Liver (tissue), 9 donors: ENCODE results near the gene NFIB. TPM values are rescaled to one million over a fixed set of nuclear protein-coding genes. Genes with fewer than 3 reads are reported as not detected.
A peak's percentile ranks its signal among the peaks of the same experiment; 100 is the strongest.

Experiments
- DNase-seq: peaks from one replicate; pipeline ENCODE4 v3.0.0-alpha.2; 2017; ENCODE audit warnings: low spot score
- H3K27ac ChIP-seq, 2 donors: one replicate each; pipeline ENCODE4 v1.7.0; 2013; ENCODE audit warnings: inconsistent platforms in 2 of 2, low read length in 2 of 2, control low read depth in 1 of 2, low read depth in 1 of 2, mild to moderate bottlenecking in 1 of 2
- H3K27me3 ChIP-seq, 4 donors: one replicate each; pipeline versions ENCODE4 v1.6.1 to v1.7.0; 2013; ENCODE audit warnings: low read length in 3 of 4, inconsistent platforms in 1 of 4, mild to moderate bottlenecking in 1 of 4, moderate library complexity in 1 of 4; ENCODE audit not compliant: control insufficient read depth in 4 of 4, insufficient read depth in 4 of 4
- H3K36me3 ChIP-seq, 4 donors: one replicate each; pipeline versions ENCODE4 v1.6.1 to v1.7.0; 2013; ENCODE audit warnings: low read length in 3 of 4, mild to moderate bottlenecking in 3 of 4, low read depth in 1 of 4, moderate library complexity in 1 of 4; ENCODE audit not compliant: control insufficient read depth in 4 of 4, insufficient read depth in 3 of 4
- H3K4me1 ChIP-seq, 4 donors: one replicate each; pipeline versions ENCODE4 v1.6.1 to v1.7.0; 2013; ENCODE audit warnings: low read length in 3 of 4, mild to moderate bottlenecking in 3 of 4, moderate library complexity in 1 of 4; ENCODE audit not compliant: control insufficient read depth in 4 of 4, insufficient read depth in 4 of 4
- H3K4me3 ChIP-seq, 3 donors: one replicate each; pipeline versions ENCODE4 v1.6.1 to v1.7.0; 2013; ENCODE audit warnings: low read length in 3 of 3, control low read depth in 1 of 3, low read depth in 1 of 3, mild to moderate bottlenecking in 1 of 3
- H3K9ac ChIP-seq, 2 donors: one replicate each; pipeline ENCODE4 v1.7.0; 2013; ENCODE audit warnings: low read length in 2 of 2, mild to moderate bottlenecking in 2 of 2, moderate library complexity in 2 of 2, control low read depth in 1 of 2, low read depth in 1 of 2
- H3K9me3 ChIP-seq, 4 donors: one replicate each; pipeline versions ENCODE4 v1.6.1 to v1.7.0; 2013; ENCODE audit warnings: low read length in 3 of 4; ENCODE audit not compliant: control insufficient read depth in 4 of 4
- EGR1 ChIP-seq, 2 donors: IDR thresholded peaks; 2 replicates each; pipeline ENCODE4 v1.6.1; 2016 to 2018; ENCODE audit warnings: antibody characterized with exemption in 2 of 2, low read depth in 2 of 2
- FOXA1 ChIP-seq: IDR thresholded peaks from 2 replicates; pipeline ENCODE4 v1.6.1; 2016; ENCODE audit warnings: antibody characterized with exemption
- FOXA2 ChIP-seq: IDR thresholded peaks from 2 replicates; pipeline ENCODE4 v1.6.1; 2016; ENCODE audit warnings: antibody characterized with exemption
- GABPA ChIP-seq, 2 donors: IDR thresholded peaks in 1 of 2; conservative IDR thresholded peaks in 1 of 2; 2 replicates each; pipeline ENCODE4 v1.6.1; 2016; ENCODE audit warnings: antibody characterized with exemption in 2 of 2, mild to moderate bottlenecking in 1 of 2, moderate library complexity in 1 of 2
- HNF4A ChIP-seq, 2 donors: conservative IDR thresholded peaks; 2 replicates each; pipeline ENCODE4 v1.6.1; 2016; ENCODE audit warnings: antibody characterized with exemption in 2 of 2, mild to moderate bottlenecking in 2 of 2
- HNF4G ChIP-seq: IDR thresholded peaks from 2 replicates; pipeline ENCODE4 v1.6.1; 2016; ENCODE audit warnings: antibody characterized with exemption
- JUND ChIP-seq, 2 donors: IDR thresholded peaks; 2 replicates each; pipeline ENCODE4 v1.6.1; 2016; ENCODE audit warnings: antibody characterized with exemption in 2 of 2
- MAX ChIP-seq: IDR thresholded peaks from 2 replicates; pipeline ENCODE4 v1.6.1; 2016; ENCODE audit warnings: antibody characterized with exemption
- NR2F2 ChIP-seq: IDR thresholded peaks from 2 replicates; pipeline ENCODE4 v1.6.1; 2016; ENCODE audit warnings: antibody characterized with exemption
- RAD21 ChIP-seq, 2 donors: IDR thresholded peaks; 2 replicates each; pipeline ENCODE4 v1.6.1; 2016; ENCODE audit warnings: antibody characterized with exemption in 2 of 2, mild to moderate bottlenecking in 2 of 2
- RXRA ChIP-seq, 2 donors: IDR thresholded peaks; 2 replicates each; pipeline ENCODE4 v1.6.1; 2017 to 2018; ENCODE audit warnings: antibody characterized with exemption in 2 of 2, mild to moderate bottlenecking in 1 of 2
- SP1 ChIP-seq: IDR thresholded peaks from 2 replicates; pipeline ENCODE4 v1.6.1; 2018; ENCODE audit warnings: antibody characterized with exemption, mild to moderate bottlenecking
- YY1 ChIP-seq: IDR thresholded peaks from 2 replicates; pipeline ENCODE4 v1.6.1; 2016; ENCODE audit warnings: antibody characterized with exemption, mild to moderate bottlenecking
- ZBTB33 ChIP-seq: IDR thresholded peaks from 2 replicates; pipeline ENCODE4 v1.6.1; 2016; ENCODE audit warnings: antibody characterized with exemption
- WGBS: extraction: QIAGEN DNeasy Blood & Tissue Kit; methylation state at CpG from one replicate; pipeline ENCODE4 v1.1.7; 2013; 5-methylcytosine and 5-hydroxymethylcytosine counted together
- polyA plus RNA-seq, 2 donors: library from polyadenylated mRNA; stranded (reverse) in 1 of 2; unstranded in 1 of 2; fragments of 200-250 nt in 1 of 2; fragments of >200 nt in 1 of 2; fragmentation: Nextera tagmentation in 1 of 2; extraction: Ambion mirVana in 1 of 2; gene quantifications; one replicate each; pipeline versions ENCODE4 v1.2.1 to v1.2.3, GENCODE V29; 2013 to 2015
- total RNA-seq, 2 donors: library from RNA; depleted of rRNA; stranded (reverse); fragments of >200 nt; gene quantifications; one replicate each; pipeline ENCODE4 v1.2.3, GENCODE V29; 2014
- TF ChIP-seq, protein P1 (sequence below): IDR thresholded peaks from 2 replicates; pipeline ENCODE4 v1.6.1; 2016; ENCODE audit warnings: antibody characterized with exemption, mild to moderate bottlenecking
- TF ChIP-seq, protein P2 (sequence below): IDR thresholded peaks from 2 replicates; pipeline ENCODE4 v1.6.1; 2016; ENCODE audit warnings: antibody characterized with exemption
- TF ChIP-seq, protein P3 (sequence below): fragments of 150-350 bp; IDR thresholded peaks from 2 replicates; pipeline ENCODE4 v1.5.1; 2017; ENCODE audit warnings: improper control_type of control experiment, low read depth, low read length; ENCODE audit not compliant: missing input control
- donor health status: healthy.
- donor health status: healthy.
- donor health status: healthy.
- donor health status: healthy.
- donor health status: healthy.

The NFIB gene
- total and polyA plus RNA-seq, 4 donors: 3.2 to 23.2 (median 8.0) TPM

DNA sequence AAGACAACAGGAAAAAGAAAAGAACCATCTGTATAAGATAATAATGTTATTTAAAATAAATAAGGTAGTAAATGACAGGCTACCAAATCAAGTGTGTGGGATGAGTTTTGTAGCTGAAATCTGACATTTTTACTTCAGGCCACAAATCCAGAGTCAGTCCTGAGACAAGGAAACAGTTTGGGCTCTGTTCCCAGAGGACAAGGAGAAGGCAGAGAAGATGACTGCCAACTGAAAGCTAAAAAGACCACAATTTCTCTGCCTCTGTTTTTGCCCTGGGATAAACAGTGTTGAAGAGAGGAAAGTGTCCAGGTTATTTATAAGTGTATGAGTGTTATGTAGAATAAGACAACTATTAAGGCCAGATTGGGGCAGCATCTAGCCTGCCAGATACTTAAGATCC is 180.5 kb downstream of the NFIB start:
- no peak for DNase-seq
- peaks cover 0 to 5% (median 1%) of the 10 kb centered on the region in 4 donors for H3K4me1 ChIP-seq
- TF ChIP-seq MAX: no peak
- TF ChIP-seq YY1: no peak
- no peak for TF ChIP-seq FOXA2
- no peak for TF ChIP-seq HNF4A (conservative IDR thresholded peaks at IDR 0.05)
- no peak for TF ChIP-seq HNF4G
- TF ChIP-seq SP1: no peak
- no peak for TF ChIP-seq EGR1 (IDR thresholded peaks at IDR 0.05; ENCODE audit: low read depth in 2 of 2)
- no peak for TF ChIP-seq FOXA1
- TF ChIP-seq NR2F2: no peak
- TF ChIP-seq, protein P1, sequence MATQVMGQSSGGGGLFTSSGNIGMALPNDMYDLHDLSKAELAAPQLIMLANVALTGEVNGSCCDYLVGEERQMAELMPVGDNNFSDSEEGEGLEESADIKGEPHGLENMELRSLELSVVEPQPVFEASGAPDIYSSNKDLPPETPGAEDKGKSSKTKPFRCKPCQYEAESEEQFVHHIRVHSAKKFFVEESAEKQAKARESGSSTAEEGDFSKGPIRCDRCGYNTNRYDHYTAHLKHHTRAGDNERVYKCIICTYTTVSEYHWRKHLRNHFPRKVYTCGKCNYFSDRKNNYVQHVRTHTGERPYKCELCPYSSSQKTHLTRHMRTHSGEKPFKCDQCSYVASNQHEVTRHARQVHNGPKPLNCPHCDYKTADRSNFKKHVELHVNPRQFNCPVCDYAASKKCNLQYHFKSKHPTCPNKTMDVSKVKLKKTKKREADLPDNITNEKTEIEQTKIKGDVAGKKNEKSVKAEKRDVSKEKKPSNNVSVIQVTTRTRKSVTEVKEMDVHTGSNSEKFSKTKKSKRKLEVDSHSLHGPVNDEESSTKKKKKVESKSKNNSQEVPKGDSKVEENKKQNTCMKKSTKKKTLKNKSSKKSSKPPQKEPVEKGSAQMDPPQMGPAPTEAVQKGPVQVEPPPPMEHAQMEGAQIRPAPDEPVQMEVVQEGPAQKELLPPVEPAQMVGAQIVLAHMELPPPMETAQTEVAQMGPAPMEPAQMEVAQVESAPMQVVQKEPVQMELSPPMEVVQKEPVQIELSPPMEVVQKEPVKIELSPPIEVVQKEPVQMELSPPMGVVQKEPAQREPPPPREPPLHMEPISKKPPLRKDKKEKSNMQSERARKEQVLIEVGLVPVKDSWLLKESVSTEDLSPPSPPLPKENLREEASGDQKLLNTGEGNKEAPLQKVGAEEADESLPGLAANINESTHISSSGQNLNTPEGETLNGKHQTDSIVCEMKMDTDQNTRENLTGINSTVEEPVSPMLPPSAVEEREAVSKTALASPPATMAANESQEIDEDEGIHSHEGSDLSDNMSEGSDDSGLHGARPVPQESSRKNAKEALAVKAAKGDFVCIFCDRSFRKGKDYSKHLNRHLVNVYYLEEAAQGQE: no peak
- TF ChIP-seq GABPA (IDR thresholded peaks at IDR 0.05 in 1 of 2, conservative IDR thresholded peaks at IDR 0.05 in 1 of 2): no peak
- no peak for TF ChIP-seq RAD21 (IDR thresholded peaks at IDR 0.05)
- TF ChIP-seq, protein P2, sequence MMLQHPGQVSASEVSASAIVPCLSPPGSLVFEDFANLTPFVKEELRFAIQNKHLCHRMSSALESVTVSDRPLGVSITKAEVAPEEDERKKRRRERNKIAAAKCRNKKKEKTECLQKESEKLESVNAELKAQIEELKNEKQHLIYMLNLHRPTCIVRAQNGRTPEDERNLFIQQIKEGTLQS: no peak
- TF ChIP-seq, protein P3, sequence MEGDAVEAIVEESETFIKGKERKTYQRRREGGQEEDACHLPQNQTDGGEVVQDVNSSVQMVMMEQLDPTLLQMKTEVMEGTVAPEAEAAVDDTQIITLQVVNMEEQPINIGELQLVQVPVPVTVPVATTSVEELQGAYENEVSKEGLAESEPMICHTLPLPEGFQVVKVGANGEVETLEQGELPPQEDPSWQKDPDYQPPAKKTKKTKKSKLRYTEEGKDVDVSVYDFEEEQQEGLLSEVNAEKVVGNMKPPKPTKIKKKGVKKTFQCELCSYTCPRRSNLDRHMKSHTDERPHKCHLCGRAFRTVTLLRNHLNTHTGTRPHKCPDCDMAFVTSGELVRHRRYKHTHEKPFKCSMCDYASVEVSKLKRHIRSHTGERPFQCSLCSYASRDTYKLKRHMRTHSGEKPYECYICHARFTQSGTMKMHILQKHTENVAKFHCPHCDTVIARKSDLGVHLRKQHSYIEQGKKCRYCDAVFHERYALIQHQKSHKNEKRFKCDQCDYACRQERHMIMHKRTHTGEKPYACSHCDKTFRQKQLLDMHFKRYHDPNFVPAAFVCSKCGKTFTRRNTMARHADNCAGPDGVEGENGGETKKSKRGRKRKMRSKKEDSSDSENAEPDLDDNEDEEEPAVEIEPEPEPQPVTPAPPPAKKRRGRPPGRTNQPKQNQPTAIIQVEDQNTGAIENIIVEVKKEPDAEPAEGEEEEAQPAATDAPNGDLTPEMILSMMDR: no peak
- H3K4me3 ChIP-seq: no peak overlapping the region
- H3K27me3 ChIP-seq: no peaks in the 10 kb centered on the region
- no peak overlapping the region for H3K27ac ChIP-seq
- H3K36me3 ChIP-seq: peaks cover 0 to 4% (median 0%) of the 10 kb centered on the region in 4 donors
- H3K9ac ChIP-seq: no peak overlapping the region
- no peaks in the 10 kb centered on the region for H3K9me3 ChIP-seq

GRCh38 chr9:14132775-14133174 is 181.2 kb downstream of the NFIB start:
- peaks cover 0 to 4% (median 0%) of the 10 kb centered on the region in 4 donors for H3K36me3 ChIP-seq
- 62% methylated on average over 2 of the region's 2 CpGs for WGBS
- H3K9me3 ChIP-seq: no peaks in the 10 kb centered on the region
- TF ChIP-seq ZBTB33 (no peak), JUND (IDR thresholded peaks at IDR 0.05) (peak in 1 of 2 donors; percentile 13), HNF4A (conservative IDR thresholded peaks at IDR 0.05) (peak in 1 of 2 donors; percentile 74), RXRA (IDR thresholded peaks at IDR 0.05) (peak in 1 of 2 donors; percentile 18), RAD21 (IDR thresholded peaks at IDR 0.05) (no peak)
- peaks cover 0 to 5% (median 1%) of the 10 kb centered on the region in 4 donors for H3K4me1 ChIP-seq
- no peak overlapping the region for H3K27ac ChIP-seq
- H3K27me3 ChIP-seq: no peaks in the 10 kb centered on the region
- no peak for DNase-seq
- no peak overlapping the region for H3K9ac ChIP-seq
- no peak overlapping the region for H3K4me3 ChIP-seq
